ENCODE results near the gene VPREB3.

VPREB3 gene

DNA sequence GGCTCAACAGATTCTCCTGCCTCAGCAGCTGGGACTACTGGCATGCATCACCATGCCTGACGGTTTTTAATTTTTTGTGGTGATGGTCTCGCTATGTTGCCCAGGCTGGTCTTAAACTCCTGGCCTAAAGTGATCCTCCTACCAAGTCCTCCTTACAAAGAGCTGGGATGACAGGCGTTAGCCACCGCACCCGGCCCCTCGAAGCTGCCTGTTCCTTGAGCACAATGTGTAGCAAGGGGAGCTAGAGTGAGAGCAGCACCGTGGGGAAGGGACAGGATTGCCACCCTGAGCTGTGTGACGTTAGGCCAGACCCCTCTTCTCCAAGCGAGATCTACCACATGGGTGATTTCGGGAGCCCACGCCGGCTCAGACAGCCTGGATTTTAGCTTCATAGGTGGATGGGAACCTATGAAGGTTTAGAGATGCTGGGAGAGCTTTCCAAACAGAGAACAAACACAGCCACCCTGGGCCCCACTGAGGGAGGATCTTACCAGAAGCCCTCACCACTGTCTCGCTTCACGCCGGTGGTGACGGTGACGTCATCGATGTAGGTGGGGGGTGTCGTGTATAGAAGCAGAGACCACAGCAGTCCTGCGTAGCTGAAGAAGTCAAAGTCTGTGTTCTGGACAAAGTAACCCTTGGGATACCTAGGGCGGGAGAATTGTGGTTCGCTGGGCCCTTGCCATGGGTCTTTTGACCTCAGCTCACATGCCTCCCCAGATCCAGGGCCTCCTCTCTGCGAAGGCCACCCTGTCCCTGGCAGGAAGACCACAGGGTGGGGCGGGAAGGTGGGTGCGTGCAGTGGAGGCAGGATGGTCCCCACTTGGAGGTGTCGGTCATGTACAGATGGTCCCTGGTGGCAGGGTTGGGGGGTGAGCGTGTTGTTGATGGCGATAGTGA, 40.3 kb downstream of the VPREB3 start:
- Mint-ChIP-seq H3K27ac (peak overlapping the region; percentile 55), H3K27me3 (no peaks in the 10 kb centered on the region), H3K4me3 (no peak overlapping the region), H3K36me3 (ENCODE audit: low read depth) (peaks cover 36% of the 10 kb centered on the region), H3K4me1 (ENCODE audit: low read depth) (peaks cover 45% of the 10 kb centered on the region), H3K9me3 (no peaks in the 10 kb centered on the region)

DNA sequence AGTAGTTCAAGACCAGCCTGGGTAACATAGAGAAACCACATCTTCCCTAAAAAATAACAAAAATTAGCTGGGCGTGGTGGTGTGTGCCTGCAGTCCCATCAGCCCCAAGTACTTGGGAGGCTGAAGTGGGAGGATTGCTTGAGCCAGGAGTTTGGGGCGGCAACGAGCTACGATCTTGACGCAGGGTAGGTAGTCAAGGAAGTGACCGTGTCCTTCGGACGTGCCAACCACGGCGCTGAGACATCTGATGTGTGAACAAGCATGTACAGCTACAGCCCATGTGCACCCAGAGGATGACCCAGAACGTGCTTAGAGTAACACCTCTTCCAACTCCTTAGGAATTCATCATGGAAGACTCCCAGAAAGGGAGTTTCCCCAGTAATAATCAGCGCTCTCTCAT, 42.0 kb downstream of the VPREB3 start:
- Mint-ChIP-seq H3K36me3 (ENCODE audit: low read depth) (peaks cover 52% of the 10 kb centered on the region), H3K27ac (no peak overlapping the region), H3K27me3 (no peaks in the 10 kb centered on the region), H3K9me3 (no peaks in the 10 kb centered on the region), H3K4me3 (no peak overlapping the region), H3K4me1 (ENCODE audit: low read depth) (peaks cover 58% of the 10 kb centered on the region)

DNA sequence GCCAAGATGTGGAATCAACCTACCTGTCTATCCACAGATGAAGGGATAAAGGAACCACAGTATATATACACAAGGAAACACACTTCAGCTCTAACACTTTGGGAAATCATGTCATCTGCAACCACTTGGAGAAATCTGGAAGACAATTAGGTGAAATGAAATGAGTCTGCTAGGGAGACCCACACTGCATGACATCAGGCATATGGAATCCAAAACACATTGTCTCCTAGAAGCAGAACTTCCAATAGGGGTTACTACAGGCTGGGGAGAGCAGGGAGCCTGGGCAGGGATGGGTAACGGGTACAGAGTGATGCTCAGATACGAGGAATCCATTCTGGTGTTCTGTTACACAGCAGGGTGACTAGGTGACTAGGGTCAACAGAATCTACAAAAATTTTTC, 45.1 kb downstream of the VPREB3 start:
- Mint-ChIP-seq H3K36me3 (ENCODE audit: low read depth) (peaks cover 78% of the 10 kb centered on the region), H3K4me1 (ENCODE audit: low read depth) (peaks cover 71% of the 10 kb centered on the region), H3K9me3 (no peaks in the 10 kb centered on the region), H3K27me3 (no peaks in the 10 kb centered on the region), H3K4me3 (no peak overlapping the region), H3K27ac (peak overlapping the region; percentile 65)

DNA sequence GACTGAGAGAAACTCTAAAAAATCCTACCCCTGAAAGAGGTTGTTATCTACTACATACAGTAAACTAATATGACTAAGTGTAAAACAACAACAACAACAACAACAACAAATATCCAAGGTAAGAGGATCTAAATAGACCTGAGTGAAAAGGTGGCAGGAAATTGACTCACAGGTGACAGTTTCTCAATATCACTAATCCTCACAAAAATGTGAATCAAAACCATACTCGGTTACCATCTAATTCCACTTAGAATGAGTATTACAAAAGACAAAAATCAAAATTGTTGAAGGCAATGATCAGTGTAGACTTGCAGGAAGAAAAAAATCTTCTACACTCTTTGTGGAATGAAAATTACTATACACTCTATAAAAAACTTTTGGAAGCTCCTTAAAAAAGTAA, 46.0 kb downstream of the VPREB3 start:
- Mint-ChIP-seq H3K27ac (peak overlapping the region; percentile 65), H3K27me3 (no peaks in the 10 kb centered on the region), H3K4me3 (peak overlapping the region; percentile 46), H3K36me3 (ENCODE audit: low read depth) (peaks cover 80% of the 10 kb centered on the region), H3K4me1 (ENCODE audit: low read depth) (peaks cover 72% of the 10 kb centered on the region), H3K9me3 (no peaks in the 10 kb centered on the region)

DNA sequence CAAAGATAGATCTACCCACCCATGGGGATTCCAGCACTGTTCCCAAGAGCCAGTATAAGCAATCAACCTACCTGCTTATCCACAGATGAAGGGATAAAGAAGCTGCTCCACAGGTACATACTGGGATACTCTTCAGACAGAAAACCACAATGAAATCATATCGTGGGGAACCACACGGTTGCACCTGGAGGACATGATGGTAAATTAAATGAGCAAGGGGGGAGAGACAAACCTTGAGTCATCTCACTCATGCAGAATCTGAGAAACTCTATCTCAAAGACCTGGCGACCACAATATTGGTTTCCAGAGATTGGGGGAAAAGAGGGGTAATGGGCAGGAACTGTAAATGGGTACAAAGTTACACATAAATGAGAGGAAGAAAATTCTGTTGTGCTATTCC, 48.9 kb downstream of the VPREB3 start:
- Mint-ChIP-seq H3K27me3 (no peaks in the 10 kb centered on the region), H3K9me3 (no peaks in the 10 kb centered on the region), H3K4me3 (peak overlapping the region; percentile 62), H3K36me3 (ENCODE audit: low read depth) (peaks cover 93% of the 10 kb centered on the region), H3K4me1 (ENCODE audit: low read depth) (peaks cover 81% of the 10 kb centered on the region), H3K27ac (peak overlapping the region; percentile 95)

DNA sequence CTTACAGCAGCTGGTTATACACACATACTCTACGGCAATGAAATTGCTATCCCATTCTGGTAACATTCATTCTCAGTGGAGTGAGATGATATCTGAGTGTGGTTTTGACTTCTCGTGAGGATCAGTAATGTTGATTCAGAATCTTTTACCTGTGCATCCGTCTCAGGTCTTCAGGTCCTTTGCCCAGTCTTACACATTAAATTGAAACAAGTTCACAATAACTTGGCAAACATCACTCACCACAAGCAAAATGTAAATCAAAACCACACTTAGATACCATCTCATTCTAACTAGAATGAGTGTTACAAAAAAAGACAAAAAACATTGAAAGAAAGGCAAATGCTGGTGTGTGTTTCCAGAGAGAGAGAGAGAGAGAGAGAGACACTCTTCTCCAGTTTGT, 49.4 kb downstream of the VPREB3 start:
- Mint-ChIP-seq H3K27ac (peak overlapping the region; percentile 95), H3K4me3 (peak overlapping the region; percentile 62), H3K4me1 (ENCODE audit: low read depth) (peaks cover 79% of the 10 kb centered on the region), H3K36me3 (ENCODE audit: low read depth) (peaks cover 93% of the 10 kb centered on the region), H3K27me3 (no peaks in the 10 kb centered on the region), H3K9me3 (no peaks in the 10 kb centered on the region)

DNA sequence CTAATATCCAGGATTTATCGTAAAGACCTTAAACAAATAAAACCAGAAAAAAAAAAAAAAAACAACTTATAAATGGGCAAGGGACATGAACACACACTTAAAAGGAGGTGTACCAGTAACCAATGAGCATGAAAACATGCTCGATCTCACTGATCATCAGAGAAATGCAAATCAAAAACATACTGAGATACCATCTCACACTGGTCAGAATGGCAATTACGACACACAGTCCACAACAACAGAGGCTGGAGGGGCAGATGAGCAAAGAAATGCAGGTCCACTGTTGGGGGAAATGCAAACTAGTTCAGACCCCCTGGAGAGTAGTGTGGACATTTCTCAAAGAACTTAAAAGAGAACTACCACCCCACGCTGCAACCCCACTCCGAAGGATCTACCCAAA, 50.2 kb downstream of the VPREB3 start:
- Mint-ChIP-seq H3K27me3 (no peaks in the 10 kb centered on the region), H3K27ac (peak overlapping the region; percentile 72), H3K4me3 (peak overlapping the region; percentile 62), H3K4me1 (ENCODE audit: low read depth) (peaks cover 72% of the 10 kb centered on the region), H3K36me3 (ENCODE audit: low read depth) (peaks cover 92% of the 10 kb centered on the region), H3K9me3 (no peaks in the 10 kb centered on the region)
